Pancreas (tissue), 10 donors: ENCODE measurements around the gene AGFG1. TPM values are rescaled to one million over a fixed set of nuclear protein-coding genes. Genes with fewer than 3 reads are reported as not detected.

Experiments used
- ATAC-seq, 4 donors: fragments of 200-7000 bp; cut with Tn5 transposase; one replicate each; pipeline versions ENCODE4 v1.8.0 to v1.9.1; 2020; ENCODE audit warnings: mild to moderate bottlenecking in 4 of 4, moderate library complexity in 4 of 4
- DNase-seq, 6 donors: peaks; one replicate each; pipeline ENCODE4 v3.0.0-alpha.2; 2020
- FAIRE-seq: peaks from 2 replicates; lab custom pipeline; 2012; peaks lifted over from hg19 to GRCh38; lab: Jason Lieb, UNC
- H3K27ac ChIP-seq, 4 donors: fragments of 200-600 bp; sonication (generic); 1 replicate in 3 of 4; 2 replicates in 1 of 4; pipeline versions ENCODE4 v1.5.0 to v1.8.0; 2020
- H3K27me3 ChIP-seq, 4 donors: fragments of 200-600 bp; one replicate each; pipeline ENCODE4 v1.8.0; 2021
- H3K36me3 ChIP-seq, 3 donors: fragments of 200-600 bp; sonication (generic) in 1 of 3; one replicate each; pipeline versions ENCODE4 v1.5.0 to v1.8.0; 2020 to 2021
- H3K4me1 ChIP-seq, 3 donors: fragments of 200-600 bp; one replicate each; pipeline ENCODE4 v1.8.0; 2021
- H3K4me3 ChIP-seq, 4 donors: fragments of 200-600 bp; sonication (generic) in 2 of 4; one replicate each; pipeline versions ENCODE4 v1.5.0 to v1.8.0; 2020 to 2021
- H3K9me3 ChIP-seq, 4 donors: fragments of 200-600 bp; one replicate each; pipeline ENCODE4 v1.8.0; 2021
- WGBS, 2 donors: extraction: QIAGEN DNeasy Blood & Tissue Kit; methylation state at CpG; one replicate each; pipeline ENCODE4 v1.1.7; 2013; 5-methylcytosine and 5-hydroxymethylcytosine counted together
- intact Hi-C, 3 donors: fragments of 100-400 bp; cut with DNase I; formaldehyde crosslinking; loops; one replicate each; pipeline versions ENCODE4 v1.11.1 to v1.14.2; 2022
- polyA plus RNA-seq, 2 donors: library from polyadenylated mRNA; stranded (reverse); fragments of 200-250 nt; gene quantifications; one replicate each; pipeline ENCODE4 v1.2.3, GENCODE V29; 2013
- total RNA-seq, 6 donors: library from RNA; stranded (reverse); fragmentation: NEBNext Ultra II Directional in 4 of 6; extraction: Animal tissue kit (Norgen Biotek cat#: 25700) in 4 of 6; gene quantifications; one replicate each; pipeline versions ENCODE4 v1.2.1 to v1.2.4, GENCODE V29; 2021 to 2023
- TF ChIP-seq, protein P1 (sequence below), 4 donors: fragments of 200-600 bp; sonication (generic) in 3 of 4; IDR thresholded peaks; one replicate each; pipeline versions ENCODE4 v1.5.0 to v1.8.0; 2021; ENCODE audit warnings: antibody characterized with exemption in 4 of 4
- donor health status: healthy with polysubstance abuse.
- donor health status: DM: no; HTN: no; CAD: no; lungs with moderate emphysema.
- donor health status: DM: no; HTN: no; CAD: no.
- donor health status: control.
- donor health status: control.
- donor health status: Bipolar disorder and iron deficiency.
- donor health status: DM: yes; HTN: yes; CAD: no.
- donor health status: DM: no; HTN: no; CAD: no.
- donor health status: DM: no; HTN: no; CAD: no.
- donor health status: DM: yes; HTN: yes; CAD: no.

Gene AGFG1
- total and polyA plus RNA-seq, 8 donors, result 9.0 to 39.7 (median 25.9) TPM

- intact Hi-C loops, result no loop called here
- no peaks in the 10 kb centered on the region for H3K36me3 ChIP-seq
- peaks cover 0 to 4% (median 0%) of the 10 kb centered on the region in 3 donors for H3K4me1 ChIP-seq
- TF ChIP-seq, protein P1, sequence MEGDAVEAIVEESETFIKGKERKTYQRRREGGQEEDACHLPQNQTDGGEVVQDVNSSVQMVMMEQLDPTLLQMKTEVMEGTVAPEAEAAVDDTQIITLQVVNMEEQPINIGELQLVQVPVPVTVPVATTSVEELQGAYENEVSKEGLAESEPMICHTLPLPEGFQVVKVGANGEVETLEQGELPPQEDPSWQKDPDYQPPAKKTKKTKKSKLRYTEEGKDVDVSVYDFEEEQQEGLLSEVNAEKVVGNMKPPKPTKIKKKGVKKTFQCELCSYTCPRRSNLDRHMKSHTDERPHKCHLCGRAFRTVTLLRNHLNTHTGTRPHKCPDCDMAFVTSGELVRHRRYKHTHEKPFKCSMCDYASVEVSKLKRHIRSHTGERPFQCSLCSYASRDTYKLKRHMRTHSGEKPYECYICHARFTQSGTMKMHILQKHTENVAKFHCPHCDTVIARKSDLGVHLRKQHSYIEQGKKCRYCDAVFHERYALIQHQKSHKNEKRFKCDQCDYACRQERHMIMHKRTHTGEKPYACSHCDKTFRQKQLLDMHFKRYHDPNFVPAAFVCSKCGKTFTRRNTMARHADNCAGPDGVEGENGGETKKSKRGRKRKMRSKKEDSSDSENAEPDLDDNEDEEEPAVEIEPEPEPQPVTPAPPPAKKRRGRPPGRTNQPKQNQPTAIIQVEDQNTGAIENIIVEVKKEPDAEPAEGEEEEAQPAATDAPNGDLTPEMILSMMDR (IDR thresholded peaks at IDR 0.05), result no peak
- H3K27me3 ChIP-seq, result no peaks in the 10 kb centered on the region
- no peak overlapping the region for H3K4me3 ChIP-seq
- no peak overlapping the region for H3K27ac ChIP-seq
- H3K9me3 ChIP-seq, result no peaks in the 10 kb centered on the region
- ATAC-seq (no peak), FAIRE-seq (no peak), DNase-seq (no peak)
These were observed 90.6 kb downstream of the AGFG1 start for GRCh38 chr2:227562581-227562980.

DNA sequence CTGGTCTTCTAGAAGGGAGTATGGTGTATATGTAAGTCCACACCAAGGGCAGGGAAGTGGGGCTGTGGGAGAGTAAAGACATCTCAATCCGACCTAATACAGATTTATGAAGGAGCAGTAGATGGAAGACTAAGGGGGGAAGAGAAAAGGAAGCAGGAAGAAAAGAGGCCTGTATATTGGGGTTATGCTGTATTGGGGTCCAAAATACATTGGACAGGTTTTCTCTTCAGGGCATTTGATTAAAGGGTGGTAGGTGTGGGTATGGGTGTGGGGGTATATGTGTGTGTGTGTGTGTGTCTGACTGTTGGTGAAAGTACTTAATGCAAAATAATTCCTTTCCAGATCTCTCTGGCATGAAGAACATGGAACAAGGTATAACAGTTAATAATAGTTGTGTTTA, 93.1 kb downstream of the AGFG1 start:
- no peaks in the 10 kb centered on the region for H3K9me3 ChIP-seq
- intact Hi-C loops, result no loop called here
- no peak overlapping the region for H3K4me3 ChIP-seq
- no peaks in the 10 kb centered on the region for H3K36me3 ChIP-seq
- TF ChIP-seq, protein P1 (IDR thresholded peaks at IDR 0.05), result no peak
- peaks cover 0 to 4% (median 0%) of the 10 kb centered on the region in 3 donors for H3K4me1 ChIP-seq
- ATAC-seq, result no peak
- no peaks in the 10 kb centered on the region for H3K27me3 ChIP-seq
- DNase-seq, result no peak
- no peak overlapping the region for H3K27ac ChIP-seq
- WGBS, 2 donors, result 94 to 95% methylated on average over 1 of the region's 1 CpG
- FAIRE-seq, result no peak

- Histone ChIP-seq H3K4me1 (peaks cover 0 to 4% (median 0%) of the 10 kb centered on the region in 3 donors), H3K27ac (no peak overlapping the region), H3K4me3 (no peak overlapping the region), H3K9me3 (no peaks in the 10 kb centered on the region), H3K27me3 (no peaks in the 10 kb centered on the region), H3K36me3 (no peaks in the 10 kb centered on the region)
- 66 to 77% methylated on average over 3 of the region's 3 CpGs for WGBS, 2 donors
- TF ChIP-seq, protein P1 (IDR thresholded peaks at IDR 0.05), result no peak
- intact Hi-C loops, result no loop called here
- ATAC-seq (peak in 1 of 4 donors; percentile 32), FAIRE-seq (no peak), DNase-seq (no peak)
These were observed 94.1 kb downstream of the AGFG1 start for GRCh38 chr2:227566012-227566411.

DNA sequence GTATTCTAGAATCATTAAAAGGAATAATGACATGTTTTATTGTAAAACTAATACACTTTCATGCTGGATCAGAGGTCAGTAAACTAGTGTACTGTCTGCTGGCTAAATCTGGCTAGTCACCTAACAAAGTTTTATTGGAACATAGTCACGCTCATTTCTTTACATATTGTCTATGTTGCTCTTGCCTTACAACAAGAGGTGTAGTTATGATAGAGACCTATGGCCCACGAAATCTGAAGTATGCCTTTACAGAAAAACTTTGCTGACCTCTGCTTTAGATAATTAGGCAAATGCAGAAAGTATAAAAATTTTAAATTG, 96.9 kb downstream of the AGFG1 start:
- FAIRE-seq (no peak), ATAC-seq (no peak), DNase-seq (no peak)
- 85 to 88% methylated on average over 2 of the region's 2 CpGs for WGBS, 2 donors
- intact Hi-C loops, result no loop called here
- TF ChIP-seq, protein P1 (IDR thresholded peaks at IDR 0.05), result no peak
- Histone ChIP-seq H3K4me1 (no peaks in the 10 kb centered on the region), H3K9me3 (no peaks in the 10 kb centered on the region), H3K27me3 (no peaks in the 10 kb centered on the region), H3K36me3 (no peaks in the 10 kb centered on the region), H3K4me3 (no peak overlapping the region), H3K27ac (no peak overlapping the region)

GRCh38 chr2:227570615-227571014, 98.7 kb downstream of the AGFG1 start:
- WGBS, 2 donors, result 30 to 42% methylated on average over 1 of the region's 1 CpG
- H3K4me3 ChIP-seq, result no peak overlapping the region
- no peaks in the 10 kb centered on the region for H3K27me3 ChIP-seq
- intact Hi-C loops, result no loop called here
- no peak for FAIRE-seq
- H3K36me3 ChIP-seq, result no peaks in the 10 kb centered on the region
- no peaks in the 10 kb centered on the region for H3K9me3 ChIP-seq
- no peak for DNase-seq
- ATAC-seq, result no peak
- no peaks in the 10 kb centered on the region for H3K4me1 ChIP-seq
- H3K27ac ChIP-seq, result no peak overlapping the region
- TF ChIP-seq, protein P1 (IDR thresholded peaks at IDR 0.05), result no peak
